ENCODE data around the gene CCDC63.

CCDC63 gene

DNA sequence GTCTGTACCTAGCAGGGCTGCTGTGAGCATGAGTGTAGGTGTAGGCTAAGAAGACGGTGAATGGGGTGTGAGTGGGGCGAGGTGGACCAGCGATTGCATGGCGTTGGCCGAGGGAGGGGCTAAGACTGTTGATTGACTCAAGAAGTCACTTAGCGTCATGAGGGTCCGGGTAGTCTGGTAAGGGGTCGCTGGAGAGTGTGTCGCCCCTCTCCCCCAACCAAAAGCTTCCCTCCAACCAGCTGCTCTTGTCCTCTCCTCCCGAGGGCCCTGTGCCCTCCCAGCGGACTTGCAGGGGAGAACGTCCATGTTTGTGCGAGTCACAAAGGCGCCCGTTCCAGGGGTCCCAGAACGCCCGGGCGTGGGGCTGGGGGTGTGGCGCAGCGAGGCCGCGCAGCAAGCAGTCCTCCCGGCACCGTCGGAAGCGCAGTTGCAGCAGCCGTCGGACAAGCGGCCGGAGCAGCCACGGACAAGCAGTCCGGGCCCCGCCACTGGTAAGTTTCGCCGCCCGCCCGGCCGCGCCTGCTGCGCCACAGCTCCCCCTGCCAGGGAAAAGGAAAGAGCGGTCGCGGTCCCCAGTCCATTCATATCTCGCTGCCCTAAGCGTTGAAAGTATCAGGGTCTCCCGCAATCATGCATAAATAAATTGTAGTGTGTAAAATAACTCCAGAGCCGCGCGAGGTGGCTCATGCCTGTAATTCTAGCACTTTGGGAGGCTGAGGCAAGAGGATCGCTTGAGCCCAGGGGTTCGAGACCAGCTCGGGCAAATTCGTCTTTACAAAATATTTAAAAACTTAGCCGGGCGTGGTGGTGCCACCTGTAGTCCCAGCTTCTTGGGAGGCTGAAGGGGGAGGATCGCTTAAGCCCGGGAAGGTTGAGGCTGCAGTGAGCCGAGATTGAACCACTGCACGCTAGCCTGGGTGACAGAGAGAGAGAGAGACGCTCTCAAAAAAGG lies at the start of gene CCDC63:
TSS of gene CCDC63 (plus strand) at position 373 of the 952 bp plus-strand sequence. CDS start 5,968 bp downstream, outside the sequence.
- peak; percentile 47 for DNase-seq

DNA sequence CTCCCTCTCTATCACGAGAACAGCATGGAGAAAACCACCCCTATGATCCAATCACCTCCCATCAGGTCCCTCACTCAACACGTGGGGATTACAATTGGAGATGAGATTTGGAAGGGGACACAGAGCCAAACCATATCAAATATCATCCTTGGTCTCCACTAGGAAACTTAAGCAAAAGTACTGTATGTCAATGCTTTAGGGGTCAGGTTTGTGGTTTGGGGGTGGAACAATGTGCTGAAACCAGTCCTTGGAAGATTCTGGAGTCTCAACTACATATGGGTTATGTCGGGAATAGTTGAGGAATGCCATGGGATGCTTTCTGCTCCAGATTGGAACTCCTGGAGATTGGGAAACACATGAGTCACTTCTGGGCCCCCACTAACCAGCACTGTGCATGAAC lies 48.3 kb upstream of the CCDC63 start:
- no peak for DNase-seq

DNA sequence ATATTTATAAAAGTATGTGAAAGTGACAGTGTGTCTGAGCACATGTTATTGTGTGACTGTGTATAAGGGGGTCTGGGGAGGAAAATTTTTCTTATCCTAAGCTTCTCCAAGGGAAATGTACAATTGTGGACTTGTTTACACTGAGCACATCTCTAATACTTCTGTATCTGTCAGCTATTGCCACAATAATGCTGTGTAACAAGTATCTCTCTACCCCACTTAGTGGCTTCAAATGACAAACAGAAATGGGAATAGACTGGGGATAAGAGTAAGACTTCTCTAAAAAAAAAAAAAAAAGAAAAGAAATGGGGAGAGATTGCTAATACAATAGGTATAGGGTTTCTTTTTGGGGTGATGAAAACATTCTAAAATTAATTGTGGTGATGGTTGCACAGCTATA lies 44.3 kb upstream of the CCDC63 start:
- no peak for DNase-seq

- no peak for DNase-seq
These were observed 42.4 kb upstream of the CCDC63 start for GRCh38 chr12:110804406-110804805.

GRCh38 chr12:110807640-110808039 lies 39.1 kb upstream of the CCDC63 start:
- no peak for DNase-seq

DNA sequence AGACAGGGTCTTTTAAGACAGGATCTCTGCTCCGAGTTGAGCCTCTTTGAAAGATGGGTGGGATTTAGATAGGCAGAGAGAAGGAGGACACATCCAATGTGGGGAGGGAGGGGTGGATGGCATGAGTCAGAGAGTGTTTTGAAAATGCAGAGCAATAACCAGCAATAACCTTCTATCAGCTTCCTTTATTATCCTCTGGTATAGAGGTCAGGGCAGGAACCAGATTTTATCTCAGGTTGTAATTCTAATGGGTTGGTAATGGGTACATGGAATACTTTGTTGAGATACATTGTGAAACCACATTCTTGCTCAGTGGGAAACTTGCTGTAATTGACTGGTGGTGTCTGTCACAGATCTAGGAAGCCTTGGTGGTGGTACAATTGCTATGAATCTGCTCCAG lies 37.6 kb upstream of the CCDC63 start:
- no peak for DNase-seq

- no peak for DNase-seq
These were observed 34.8 kb upstream of the CCDC63 start for GRCh38 chr12:110811972-110812371.

GRCh38 chr12:110813285-110813684 lies 33.5 kb upstream of the CCDC63 start:
- DNase-seq, result no peak

DNA sequence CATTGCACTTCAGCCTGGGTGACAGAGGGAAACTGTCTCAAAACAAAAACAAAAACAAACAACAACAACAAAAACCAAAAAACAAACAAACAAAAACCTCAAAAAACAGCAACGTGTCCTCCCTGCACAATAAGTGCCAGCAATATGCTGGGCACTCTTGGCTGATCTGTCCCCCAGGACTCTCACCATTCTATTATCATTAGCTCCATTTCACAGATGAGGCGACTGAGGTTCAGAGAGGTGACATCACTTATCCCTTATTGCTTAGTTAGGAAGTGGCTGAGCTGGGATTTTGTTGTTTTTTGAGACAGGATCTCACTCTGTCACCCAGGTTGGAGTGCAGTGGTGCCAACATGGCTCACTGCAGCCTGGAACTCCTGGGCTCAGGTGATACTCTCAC lies 33.0 kb upstream of the CCDC63 start:
- no peak for DNase-seq

DNA sequence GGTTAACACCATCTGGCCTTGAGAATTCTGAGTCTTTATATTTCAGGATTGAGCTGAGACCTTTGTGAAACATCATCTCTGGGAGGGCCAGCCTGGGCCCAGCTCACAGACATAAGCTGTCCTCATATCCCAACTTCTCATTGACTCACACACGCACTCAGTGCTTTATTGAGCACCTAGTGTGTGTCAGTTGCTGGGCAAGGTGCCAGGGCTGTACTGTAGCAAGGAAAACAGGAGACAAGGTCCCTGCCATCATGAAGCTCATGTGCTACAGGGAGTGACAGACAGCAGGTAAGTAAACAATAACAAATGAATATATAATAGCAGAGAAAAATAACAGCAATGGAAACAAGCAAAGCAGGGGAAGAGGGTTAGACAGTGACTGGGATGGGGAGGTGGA lies 30.5 kb upstream of the CCDC63 start:
- DNase-seq, result no peak

- DNase-seq, result no peak
These were observed 30.0 kb upstream of the CCDC63 start for GRCh38 chr12:110816779-110817178.

- DNase-seq, result no peak
These were observed 28.3 kb upstream of the CCDC63 start for GRCh38 chr12:110818511-110818910.

DNA sequence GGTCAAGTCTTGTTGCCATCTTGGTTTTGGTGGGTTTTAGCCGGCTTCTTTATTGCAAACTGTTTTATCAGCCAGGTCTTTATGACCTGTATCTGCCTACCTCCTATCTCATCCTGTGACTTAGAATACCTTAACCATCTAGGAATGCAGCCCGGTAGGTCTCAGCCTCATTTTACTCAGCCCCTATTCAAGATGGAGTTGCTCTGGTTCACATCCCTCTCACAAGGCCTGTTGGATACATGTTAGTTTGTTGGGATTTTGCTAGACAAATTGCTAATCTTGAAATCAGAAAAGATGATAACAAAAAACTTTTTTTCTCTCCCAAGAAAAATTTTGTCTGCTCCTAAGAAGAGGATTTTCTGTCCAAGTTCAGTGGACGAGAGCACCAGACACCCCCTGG lies 27.6 kb upstream of the CCDC63 start:
- DNase-seq, result no peak

DNA sequence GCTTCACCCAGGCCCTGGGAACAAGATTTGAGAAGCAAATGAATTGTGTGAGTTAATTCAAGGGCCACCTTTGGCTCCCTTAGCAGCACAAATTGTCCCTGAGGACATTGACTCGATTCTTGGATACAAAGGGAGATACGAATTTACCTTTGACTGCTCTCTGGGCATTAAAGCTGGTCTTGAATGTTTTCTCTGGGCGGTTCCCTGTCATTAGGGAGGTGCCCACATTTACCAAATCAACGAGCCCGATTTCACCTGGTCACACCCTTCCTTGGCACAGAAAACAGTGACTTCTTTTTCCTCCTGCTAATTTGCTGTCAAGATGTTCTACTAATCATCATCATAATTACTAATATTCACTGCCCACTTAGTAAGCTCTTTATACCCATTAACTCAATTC lies 27.1 kb upstream of the CCDC63 start:
- no peak for DNase-seq

- DNase-seq, result no peak
These were observed 24.9 kb upstream of the CCDC63 start for GRCh38 chr12:110821917-110822316.

DNA sequence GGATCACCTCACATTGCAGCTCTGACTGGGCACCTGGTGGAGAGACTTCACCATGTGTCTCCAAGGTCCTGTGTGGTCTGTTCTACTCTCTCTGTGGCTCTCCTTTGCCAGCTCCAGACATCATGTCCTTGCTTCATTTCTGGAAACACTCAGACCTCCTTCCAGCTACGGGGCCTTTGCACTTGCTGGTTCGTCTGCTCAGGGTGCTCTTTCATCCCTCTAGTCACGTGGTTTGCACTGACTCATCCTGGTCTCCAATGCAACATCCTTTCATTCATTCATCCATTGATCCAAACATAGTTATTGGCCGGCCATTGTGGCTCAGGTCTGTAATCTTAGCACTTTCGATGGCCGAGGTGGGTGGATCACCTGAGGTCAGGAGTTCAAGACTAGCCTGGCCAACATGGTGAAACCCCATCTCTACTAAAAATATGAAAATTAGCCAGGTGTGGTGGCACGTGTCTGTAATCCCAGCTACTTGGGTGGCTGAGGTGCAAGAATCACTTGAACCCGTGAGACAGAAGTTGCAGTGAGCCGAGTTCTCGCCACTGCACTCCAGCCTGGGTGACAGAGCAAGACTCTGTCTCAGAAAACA lies 23.9 kb upstream of the CCDC63 start:
- DNase-seq, result no peak

GRCh38 chr12:110824342-110824741 lies 22.4 kb upstream of the CCDC63 start:
- no peak for DNase-seq

DNA sequence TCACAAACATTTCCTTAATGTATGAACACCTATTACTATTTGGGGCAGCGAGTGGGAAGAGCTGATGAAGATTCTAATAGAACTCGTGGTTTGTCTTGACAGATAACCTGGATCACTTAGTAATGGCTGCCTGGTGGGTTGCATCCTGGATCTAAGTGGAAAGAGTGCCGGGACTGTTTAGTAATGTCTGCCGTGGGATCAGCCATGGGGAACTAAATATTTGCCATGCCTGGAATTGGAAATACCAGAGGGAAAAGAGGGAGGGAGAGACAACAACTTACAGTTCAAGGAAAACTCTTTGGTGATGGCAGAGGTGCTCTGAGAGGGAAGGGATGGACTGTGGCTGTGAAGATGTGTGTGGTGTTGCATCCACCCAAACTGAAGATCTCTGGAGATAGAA lies 21.3 kb upstream of the CCDC63 start:
- no peak for DNase-seq

DNA sequence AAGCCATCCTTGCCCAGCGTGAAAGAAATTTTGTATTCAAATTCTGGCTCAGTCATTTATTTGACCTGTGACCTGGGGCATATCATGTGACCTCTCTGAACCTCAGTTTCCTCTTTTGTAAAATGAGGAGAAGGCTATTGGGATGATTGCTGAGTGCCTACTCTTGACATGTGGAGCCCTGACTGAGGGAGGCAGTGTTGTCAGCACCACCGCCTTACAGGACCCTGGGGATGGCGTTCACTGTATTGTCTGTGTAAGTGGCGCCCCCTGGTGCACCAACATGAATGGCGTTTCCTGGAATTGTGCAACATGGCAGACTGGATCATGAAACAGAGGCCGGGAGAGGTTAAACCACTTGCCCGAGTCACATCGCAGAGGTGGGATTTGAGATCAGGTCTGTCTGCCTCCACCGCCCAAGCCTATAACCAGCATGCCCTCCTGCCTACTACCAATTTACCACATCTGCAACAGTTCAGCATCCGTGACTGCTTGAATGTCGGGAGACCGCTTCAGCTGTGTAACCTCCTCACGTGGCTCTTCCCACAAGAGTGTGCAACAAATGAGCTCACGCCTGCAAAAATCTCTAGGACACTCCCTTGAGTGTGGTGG lies 20.1 kb upstream of the CCDC63 start:
- DNase-seq, result peak; percentile 88

DNA sequence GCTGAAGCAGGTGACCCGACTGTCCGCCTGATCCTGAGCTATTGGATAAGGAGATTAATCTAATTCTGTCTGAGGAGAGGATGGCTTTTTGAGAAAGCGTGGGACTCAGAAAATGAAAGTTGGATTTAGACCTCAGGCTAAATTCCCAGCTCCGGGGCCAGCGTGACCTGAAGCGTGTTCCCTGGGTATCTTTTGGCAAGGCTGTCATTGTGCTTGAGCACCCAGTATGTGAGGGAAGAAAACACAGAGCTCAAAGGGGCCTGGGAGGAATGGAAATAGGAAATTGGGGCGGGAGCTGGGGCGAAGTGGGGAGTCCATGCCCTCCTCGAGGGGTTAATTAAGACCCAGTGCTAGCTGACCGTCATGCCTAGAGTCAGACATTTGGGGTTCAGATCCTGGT lies 17.5 kb upstream of the CCDC63 start:
- no peak for DNase-seq

- DNase-seq, result no peak
These were observed 10.5 kb upstream of the CCDC63 start for GRCh38 chr12:110836291-110836690.

GRCh38 chr12:110841007-110841406 lies 5.8 kb upstream of the CCDC63 start:
- no peak for DNase-seq

DNA sequence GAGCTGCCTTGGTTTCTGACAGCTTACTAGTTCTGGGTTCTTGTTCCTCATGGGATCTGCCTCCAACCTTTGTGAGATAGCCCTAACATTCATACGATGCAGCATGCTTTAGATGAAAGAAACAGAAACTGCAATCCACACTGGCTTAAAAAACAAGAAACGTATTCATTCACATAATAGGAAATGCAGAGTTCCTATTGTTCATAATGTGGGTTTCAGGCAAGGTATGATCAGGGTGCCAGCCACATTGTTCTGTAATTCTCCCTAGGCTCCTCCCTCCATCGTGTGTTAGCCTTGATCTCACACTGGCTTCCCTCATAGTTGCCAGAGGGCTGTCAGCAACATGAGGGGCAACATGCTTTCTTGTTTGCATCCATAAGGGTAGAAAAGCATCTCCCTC lies 2.7 kb upstream of the CCDC63 start:
- DNase-seq, result no peak

All from EL (cell line).